ENCODE data around the gene ADGRA3.

ADGRA3 gene

DNA sequence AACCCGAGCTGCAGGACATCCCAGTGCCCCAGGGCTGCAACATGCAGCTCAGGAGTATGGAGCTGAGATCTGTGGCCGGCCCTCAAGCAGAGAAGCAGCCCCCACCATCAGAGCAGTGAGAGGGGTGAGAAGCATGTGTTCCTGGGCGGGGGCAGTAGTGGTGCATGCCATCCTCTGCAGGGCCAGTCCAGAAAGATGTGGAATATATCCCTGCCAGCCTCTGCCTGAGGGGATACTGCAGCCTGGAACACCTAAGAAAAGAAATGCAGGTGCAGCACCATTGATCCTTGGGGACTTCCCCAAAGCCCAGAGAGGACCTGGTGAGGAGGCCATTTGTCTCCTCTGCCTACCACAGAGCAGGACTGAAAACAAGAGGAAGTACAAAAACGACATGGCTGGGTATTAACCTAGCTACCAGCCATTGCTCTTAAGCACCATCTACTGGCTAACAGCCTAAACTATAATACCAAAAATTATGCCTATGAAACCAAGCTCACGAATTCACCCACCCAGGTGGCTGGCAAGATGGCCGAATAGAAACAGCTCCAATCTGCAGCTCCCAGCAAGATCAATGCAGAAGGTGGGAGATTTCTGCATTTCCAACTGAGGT lies 158.8 kb downstream of the ADGRA3 start:
- H3K36me3 ChIP-seq: no peaks in the 10 kb centered on the region
- H3K9me3 ChIP-seq (ENCODE audit: severe bottlenecking): no peaks in the 10 kb centered on the region
- TF ChIP-seq, protein P1, sequence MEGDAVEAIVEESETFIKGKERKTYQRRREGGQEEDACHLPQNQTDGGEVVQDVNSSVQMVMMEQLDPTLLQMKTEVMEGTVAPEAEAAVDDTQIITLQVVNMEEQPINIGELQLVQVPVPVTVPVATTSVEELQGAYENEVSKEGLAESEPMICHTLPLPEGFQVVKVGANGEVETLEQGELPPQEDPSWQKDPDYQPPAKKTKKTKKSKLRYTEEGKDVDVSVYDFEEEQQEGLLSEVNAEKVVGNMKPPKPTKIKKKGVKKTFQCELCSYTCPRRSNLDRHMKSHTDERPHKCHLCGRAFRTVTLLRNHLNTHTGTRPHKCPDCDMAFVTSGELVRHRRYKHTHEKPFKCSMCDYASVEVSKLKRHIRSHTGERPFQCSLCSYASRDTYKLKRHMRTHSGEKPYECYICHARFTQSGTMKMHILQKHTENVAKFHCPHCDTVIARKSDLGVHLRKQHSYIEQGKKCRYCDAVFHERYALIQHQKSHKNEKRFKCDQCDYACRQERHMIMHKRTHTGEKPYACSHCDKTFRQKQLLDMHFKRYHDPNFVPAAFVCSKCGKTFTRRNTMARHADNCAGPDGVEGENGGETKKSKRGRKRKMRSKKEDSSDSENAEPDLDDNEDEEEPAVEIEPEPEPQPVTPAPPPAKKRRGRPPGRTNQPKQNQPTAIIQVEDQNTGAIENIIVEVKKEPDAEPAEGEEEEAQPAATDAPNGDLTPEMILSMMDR (IDR thresholded peaks at IDR 0.05; ENCODE audit: low read depth, low read length): peak; percentile 80
- DNase-seq: peak; percentile 20
- no peak overlapping the region for H3K4me3 ChIP-seq (ENCODE audit: low read depth, low read length)
- no peaks in the 10 kb centered on the region for H3K27me3 ChIP-seq (ENCODE audit: insufficient read depth, low read depth, severe bottlenecking)
- H3K27ac ChIP-seq: no peak overlapping the region

DNA sequence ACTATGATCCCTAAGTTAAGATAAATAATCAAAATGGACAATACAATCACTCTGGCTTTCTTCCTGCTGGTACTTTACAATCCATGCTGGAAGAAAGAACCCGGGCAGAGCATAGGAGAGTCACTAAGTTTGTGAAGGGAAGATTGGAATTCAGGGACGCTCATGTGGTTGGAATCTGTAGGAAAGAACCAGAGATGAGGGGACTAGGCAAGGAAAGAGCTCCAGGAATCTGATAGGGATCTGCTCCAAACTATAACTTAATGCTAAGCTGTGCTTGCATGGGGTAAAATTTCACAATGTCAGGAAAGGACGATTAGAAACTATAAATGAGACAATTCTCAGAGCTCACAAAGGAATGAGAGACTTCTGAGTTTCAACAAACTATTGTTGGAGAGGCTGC lies 167.5 kb downstream of the ADGRA3 start:
- DNase-seq: no peak
- TF ChIP-seq, protein P1 (IDR thresholded peaks at IDR 0.05; ENCODE audit: low read depth, low read length): no peak
- Histone ChIP-seq H3K4me3 (ENCODE audit: low read depth, low read length) (no peak overlapping the region), H3K9me3 (ENCODE audit: severe bottlenecking) (no peaks in the 10 kb centered on the region), H3K27ac (no peak overlapping the region), H3K27me3 (ENCODE audit: insufficient read depth, low read depth, severe bottlenecking) (no peaks in the 10 kb centered on the region), H3K36me3 (no peaks in the 10 kb centered on the region)

DNA sequence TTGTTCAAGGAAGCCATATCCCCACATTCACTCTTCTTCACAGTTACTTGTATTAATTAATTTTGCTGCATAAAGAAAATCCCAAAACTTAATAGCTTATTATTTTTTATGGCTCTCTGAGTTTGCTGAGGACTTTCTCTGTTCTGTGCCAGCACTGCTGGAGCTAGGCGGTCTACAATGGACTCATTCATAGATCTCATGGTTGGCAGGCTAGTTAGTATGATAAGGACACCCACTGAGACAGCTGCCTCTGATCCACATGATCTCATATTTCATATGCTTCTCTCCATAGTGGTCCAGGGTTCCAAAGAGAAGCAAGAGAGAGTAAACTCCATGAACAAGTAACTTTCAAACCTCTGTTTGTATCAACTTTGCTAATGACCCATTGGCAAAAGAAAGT lies 170.2 kb downstream of the ADGRA3 start:
- TF ChIP-seq, protein P1 (IDR thresholded peaks at IDR 0.05; ENCODE audit: low read depth, low read length): no peak
- Histone ChIP-seq H3K9me3 (ENCODE audit: severe bottlenecking) (peaks cover 9% of the 10 kb centered on the region), H3K27me3 (ENCODE audit: insufficient read depth, low read depth, severe bottlenecking) (no peaks in the 10 kb centered on the region), H3K36me3 (no peaks in the 10 kb centered on the region), H3K27ac (no peak overlapping the region), H3K4me3 (ENCODE audit: low read depth, low read length) (no peak overlapping the region)
- DNase-seq: no peak

DNA sequence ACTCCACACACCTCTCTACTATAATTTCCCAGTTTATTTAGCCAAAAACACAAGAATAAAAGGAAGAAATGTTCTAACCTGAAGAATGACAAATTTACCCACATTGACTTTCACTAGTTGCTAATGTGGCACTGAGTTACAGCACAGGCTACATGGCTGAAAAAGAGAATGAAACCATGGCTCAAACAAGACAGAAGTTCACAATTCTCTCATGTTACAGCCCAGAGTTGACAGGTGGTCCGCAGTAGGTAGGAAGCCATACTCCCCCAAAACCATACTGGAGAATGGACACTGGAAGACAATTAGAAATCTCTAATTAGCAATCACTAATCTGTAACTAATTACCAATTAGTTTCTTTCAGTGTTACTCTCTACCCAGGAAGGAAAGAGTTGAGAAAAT lies 170.8 kb downstream of the ADGRA3 start:
- Histone ChIP-seq H3K27ac (no peak overlapping the region), H3K36me3 (no peaks in the 10 kb centered on the region), H3K9me3 (ENCODE audit: severe bottlenecking) (peaks cover 9% of the 10 kb centered on the region), H3K4me3 (ENCODE audit: low read depth, low read length) (no peak overlapping the region), H3K27me3 (ENCODE audit: insufficient read depth, low read depth, severe bottlenecking) (no peaks in the 10 kb centered on the region)
- TF ChIP-seq, protein P1 (IDR thresholded peaks at IDR 0.05; ENCODE audit: low read depth, low read length): no peak
- no peak for DNase-seq

DNA sequence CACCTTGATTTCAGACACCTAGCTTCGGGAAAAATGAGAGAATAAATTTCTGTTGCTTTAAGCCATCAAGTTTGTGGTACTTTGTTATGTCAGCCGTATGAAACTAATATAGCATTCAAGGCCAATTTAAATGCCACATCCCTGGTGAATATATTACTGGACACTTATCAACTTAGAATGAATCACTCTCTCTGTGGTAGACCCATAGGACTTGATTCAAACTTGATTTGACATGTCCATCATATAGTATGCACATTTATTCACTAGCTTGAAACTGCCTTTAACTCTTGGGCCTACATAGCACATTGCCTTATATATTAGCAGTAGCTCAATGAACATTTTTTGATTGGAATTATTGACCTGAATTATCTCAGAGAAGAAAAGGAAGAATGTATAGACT lies 172.3 kb downstream of the ADGRA3 start:
- TF ChIP-seq, protein P1 (IDR thresholded peaks at IDR 0.05; ENCODE audit: low read depth, low read length): no peak
- Histone ChIP-seq H3K9me3 (ENCODE audit: severe bottlenecking) (peaks cover 9% of the 10 kb centered on the region), H3K27ac (no peak overlapping the region), H3K4me3 (ENCODE audit: low read depth, low read length) (no peak overlapping the region), H3K27me3 (ENCODE audit: insufficient read depth, low read depth, severe bottlenecking) (no peaks in the 10 kb centered on the region), H3K36me3 (no peaks in the 10 kb centered on the region)
- no peak for DNase-seq

DNA sequence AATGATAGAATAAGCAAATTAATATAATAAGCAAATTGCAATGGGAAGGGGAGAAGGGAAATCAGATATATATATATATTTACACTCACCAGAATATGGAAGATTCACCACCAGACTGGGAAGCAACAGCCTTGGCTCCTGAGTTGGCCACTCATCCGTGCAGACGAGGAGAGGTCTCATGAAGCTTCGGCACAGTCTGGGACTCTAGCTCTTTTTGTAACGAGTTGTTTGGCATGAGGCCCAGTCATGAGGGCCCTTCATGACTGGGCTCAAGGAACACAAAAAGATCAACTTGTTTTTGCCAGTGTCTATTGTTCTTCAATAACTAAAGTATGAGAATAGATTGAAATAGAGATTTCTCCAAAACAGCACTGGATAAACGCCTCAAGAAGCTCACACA lies 176.4 kb downstream of the ADGRA3 start:
- no peak overlapping the region for H3K27ac ChIP-seq
- TF ChIP-seq, protein P1 (IDR thresholded peaks at IDR 0.05; ENCODE audit: low read depth, low read length): no peak
- H3K36me3 ChIP-seq: no peaks in the 10 kb centered on the region
- no peak overlapping the region for H3K4me3 ChIP-seq (ENCODE audit: low read depth, low read length)
- H3K9me3 ChIP-seq (ENCODE audit: severe bottlenecking): peaks cover 9% of the 10 kb centered on the region
- DNase-seq: no peak
- no peaks in the 10 kb centered on the region for H3K27me3 ChIP-seq (ENCODE audit: insufficient read depth, low read depth, severe bottlenecking)
